Spleen (tissue), 11 donors: ENCODE data around the gene INKA2. TPM values are rescaled to one million over a fixed set of nuclear protein-coding genes. Genes with fewer than 3 reads are reported as not detected.

Experiments
- DNase-seq: peaks from one replicate; pipeline ENCODE4 v3.0.0-alpha.2; 2020
- H3K27ac ChIP-seq, 8 donors: fragments of 200-600 bp; sonication (generic) in 7 of 8; 1 replicate in 4 of 8; 2 replicates in 4 of 8; pipeline versions ENCODE4 v1.5.0 to v1.8.0; 2016 to 2021; ENCODE audit warnings: inconsistent platforms in 4 of 8, mild to moderate bottlenecking in 4 of 8, moderate library complexity in 1 of 8
- H3K27me3 ChIP-seq, 7 donors: fragments of 200-600 bp; sonication (generic) in 6 of 7; replicated peaks in 1 of 7; 1 replicate in 4 of 7; 2 replicates in 3 of 7; pipeline versions ENCODE4 v1.5.0 to v1.8.0; 2016 to 2021; ENCODE audit warnings: inconsistent platforms in 3 of 7, mild to moderate bottlenecking in 1 of 7
- H3K36me3 ChIP-seq, 6 donors: fragments of 200-600 bp; sonication (generic) in 5 of 6; 1 replicate in 4 of 6; 2 replicates in 2 of 6; pipeline versions ENCODE4 v1.5.0 to v1.8.0; 2016 to 2021; ENCODE audit warnings: inconsistent platforms in 2 of 6
- H3K4me1 ChIP-seq, 6 donors: fragments of 200-600 bp; sonication (generic) in 5 of 6; 1 replicate in 3 of 6; 2 replicates in 3 of 6; pipeline versions ENCODE4 v1.5.0 to v1.8.0; 2016 to 2021; ENCODE audit warnings: inconsistent platforms in 3 of 6
- H3K4me3 ChIP-seq, 8 donors: fragments of 200-600 bp; sonication (generic) in 7 of 8; 1 replicate in 4 of 8; 2 replicates in 4 of 8; pipeline versions ENCODE4 v1.5.0 to v1.8.0; 2016 to 2021; ENCODE audit warnings: inconsistent platforms in 4 of 8, mild to moderate bottlenecking in 4 of 8, moderate library complexity in 2 of 8
- H3K9me3 ChIP-seq, 8 donors: fragments of 200-600 bp; sonication (generic) in 7 of 8; 1 replicate in 4 of 8; 2 replicates in 4 of 8; pipeline versions ENCODE4 v1.5.0 to v1.8.0; 2016 to 2021; ENCODE audit warnings: inconsistent platforms in 4 of 8
- CTCF ChIP-seq, 11 experiments: fragments of 200-600 bp in 7 of 11; fragments of 450-650 bp in 4 of 11; sonication (generic) in 4 of 11; IDR thresholded peaks in 8 of 11; conservative IDR thresholded peaks in 3 of 11; 1 replicate in 7 of 11; 2 replicates in 4 of 11; pipeline versions ENCODE4 v1.4.0 to v1.8.0; 2016 to 2021; ENCODE audit warnings: antibody characterized with exemption in 11 of 11, inconsistent platforms in 4 of 11, mild to moderate bottlenecking in 1 of 11
- POLR2A ChIP-seq, 3 donors: fragments of 450-650 bp; IDR thresholded peaks; one replicate each; pipeline ENCODE4 v1.5.1; 2017; ENCODE audit warnings: antibody characterized with exemption in 3 of 3, mild to moderate bottlenecking in 1 of 3
- POLR2AphosphoS5 ChIP-seq, 3 donors: sonication (generic); formaldehyde crosslinking; IDR thresholded peaks; one replicate each; pipeline ENCODE4 v1.5.1; 2017; ENCODE audit warnings: antibody characterized with exemption in 3 of 3
- WGBS, 5 donors: extraction: QIAGEN DNeasy Blood & Tissue Kit in 3 of 5; methylation state at CpG; one replicate each; pipeline versions ENCODE4 v1.1.5 to v1.1.7; 2013 to 2018; 5-methylcytosine and 5-hydroxymethylcytosine counted together
- intact Hi-C: fragments of 100-400 bp; cut with DNase I; formaldehyde crosslinking; loops from one replicate; pipeline ENCODE4 v1.15.0; 2023; ENCODE audit warnings: low total_unique reads
- polyA plus RNA-seq, 3 donors: library from polyadenylated mRNA; stranded (reverse); fragments of 200-250 nt; gene quantifications; one replicate each; pipeline ENCODE4 v1.2.1, GENCODE V29; 2013
- small RNA-seq, 4 donors: library from RNA; depleted of rRNA; stranded (forward); fragments of <200 nt; gene quantifications; one replicate each; pipeline ENCODE3, GENCODE V24; 2016
- total RNA-seq, 7 donors: library from RNA; depleted of rRNA in 3 of 7; stranded (reverse); fragments of >200 nt in 3 of 7; fragmentation: NEBNext Ultra II Directional in 4 of 7; extraction: Animal tissue kit (Norgen Biotek cat#: 25700) in 4 of 7; gene quantifications; one replicate each; pipeline versions ENCODE4 v1.1.0 to v1.2.1, GENCODE V29; 2016 to 2021
- donor health status: healthy with polysubstance abuse.
- donor health status: DM: no; HTN: no; CAD: no; lungs with moderate emphysema.
- donor health status: DM: no; HTN: no; CAD: no.
- donor health status: Bipolar disorder and iron deficiency.
- donor health status: healthy.
- donor health status: DM: no; HTN: no; CAD: no.
- donor health status: DM: yes; HTN: yes; CAD: no.

The INKA2 gene
- total and polyA plus RNA-seq, 10 donors, result 0.41 to 12.5 (median 6.4) TPM

GRCh38 chr1:111691886-111692285 lies 47.3 kb downstream of the INKA2 start:
- no peaks in the 10 kb centered on the region for H3K27me3 ChIP-seq
- WGBS, 5 donors, result 95 to 100% (median 98%) methylated on average over 1 of the region's 1 CpG

GRCh38 chr1:111690306-111690617 lies 48.9 kb downstream of the INKA2 start:
- no peak for DNase-seq
- intact Hi-C loops, result no loop called here
- TF ChIP-seq CTCF (IDR thresholded peaks at IDR 0.05 in 8 of 11, conservative IDR thresholded peaks at IDR 0.05 in 3 of 11) (no peak), POLR2A (IDR thresholded peaks at IDR 0.05) (no peak), POLR2AphosphoS5 (IDR thresholded peaks at IDR 0.05) (no peak)
- H3K27ac ChIP-seq, result peak overlapping the region in 3 of 8 donors; percentile 4 to 24 (median 12)
- H3K27me3 ChIP-seq, result no peaks in the 10 kb centered on the region
- peaks cover 0 to 78% (median 22%) of the 10 kb centered on the region in 6 donors for H3K4me1 ChIP-seq
- peaks cover 4 to 45% (median 23%) of the 10 kb centered on the region in 6 donors for H3K36me3 ChIP-seq
- H3K4me3 ChIP-seq, result no peak overlapping the region
- peaks cover 0 to 16% (median 5%) of the 10 kb centered on the region in 8 donors for H3K9me3 ChIP-seq

More at GRCh38 chr1:111691886-111692285, 47.3 kb downstream of the INKA2 start:
- H3K4me1 ChIP-seq, result peaks cover 0 to 89% (median 26%) of the 10 kb centered on the region in 6 donors
- H3K27ac ChIP-seq, result peak overlapping the region in 1 of 8 donors; percentile 4
- peaks cover 0 to 4% (median 0%) of the 10 kb centered on the region in 8 donors for H3K9me3 ChIP-seq
- TF ChIP-seq POLR2A (IDR thresholded peaks at IDR 0.05) (no peak), POLR2AphosphoS5 (IDR thresholded peaks at IDR 0.05) (no peak), CTCF (IDR thresholded peaks at IDR 0.05 in 8 of 11, conservative IDR thresholded peaks at IDR 0.05 in 3 of 11) (no peak)
- intact Hi-C loops, result no loop called here
- H3K36me3 ChIP-seq, result peaks cover 4 to 61% (median 26%) of the 10 kb centered on the region in 6 donors
- no peak overlapping the region for H3K4me3 ChIP-seq
- no peak for DNase-seq

Small RNA genes lying within 50 kb of the gene (small RNA-seq; reads per million reads assigned to genes)
- gene INKA2, result 0.21 to 0.82 (median 0.46) reads per million in 4 donors

Other genes starting within 250 kb of the INKA2 start
- gene ADORA3, start 235.8 kb downstream of the INKA2 start, total RNA-seq, result 10 to 100 TPM in 1 of 7 donors, 1 to 10 TPM in 4, under 1 TPM in 2; 0.37 to 11.2 (median 7.7) TPM
- gene ADORA3, start 235.8 kb downstream of the INKA2 start, polyA plus RNA-seq, result 1 to 10 TPM; 2.5 to 4.9 (median 3.4) TPM
- gene TMIGD3, start 235.8 kb downstream of the INKA2 start, total RNA-seq, result 10 to 100 TPM in 4 of 7 donors, 1 to 10 TPM in 3; 1.6 to 33.4 (median 11.9) TPM
- gene TMIGD3, start 235.8 kb downstream of the INKA2 start, polyA plus RNA-seq, result 10 to 100 TPM in 1 of 3 donors, 1 to 10 TPM in 2; 5.6 to 32.7 (median 6.2) TPM
- gene RAP1A, start 119.6 kb downstream of the INKA2 start, total RNA-seq, result 100 to 1,000 TPM in 5 of 7 donors, 10 to 100 TPM in 2; 83.3 to 125 (median 113) TPM
- 100 to 1,000 TPM in 1 of 3 donors, 10 to 100 TPM in 2; 93.6 to 106 (median 99.3) TPM for gene RAP1A, start 119.6 kb downstream of the INKA2 start, polyA plus RNA-seq
- gene DDX20, start 16.5 kb upstream of the INKA2 start, total RNA-seq, result 10 to 100 TPM; 12.2 to 40.3 (median 16.1) TPM
- 10 to 100 TPM in 1 of 3 donors, 1 to 10 TPM in 2; 7.6 to 10.0 (median 8.4) TPM for gene DDX20, start 16.5 kb upstream of the INKA2 start, polyA plus RNA-seq